GM23248 (cell line): ENCODE measurements around the gene GTF3A. TPM values are rescaled to one million over a fixed set of nuclear protein-coding genes. Genes with fewer than 3 reads are reported as not detected.

Experiments
- DNase-seq: peaks from one replicate; pipeline ENCODE4 v3.0.0-alpha.2; 2015
- H2AFZ ChIP-seq: fragments of 200-600 bp; sonication (generic); 2 replicates; pipeline ENCODE4 v1.6.1; 2016; ENCODE audit warnings: antibody characterized with exemption
- H3F3A ChIP-seq: fragments of 200-600 bp; sonication (generic); 2 replicates; pipeline ENCODE4 v1.6.1; 2016; ENCODE audit warnings: mild to moderate bottlenecking, antibody characterized with exemption, mixed run types; ENCODE audit not compliant: insufficient read depth
- H3K27ac ChIP-seq: fragments of 200-600 bp; sonication (generic); 2 replicates; pipeline ENCODE4 v1.5.1; 2016; ENCODE audit warnings: mild to moderate bottlenecking
- H3K27me3 ChIP-seq: fragments of 200-600 bp; sonication (generic); replicated peaks from 2 replicates; pipeline ENCODE4 v1.6.1; 2016; ENCODE audit warnings: mild to moderate bottlenecking; ENCODE audit not compliant: insufficient read depth
- H3K36me3 ChIP-seq: fragments of 200-600 bp; sonication (generic); 2 replicates; pipeline ENCODE4 v1.6.1; 2016; ENCODE audit warnings: low read depth, mild to moderate bottlenecking
- H3K4me1 ChIP-seq: fragments of 200-600 bp; sonication (generic); 2 replicates; pipeline ENCODE4 v1.6.1; 2016; ENCODE audit warnings: mild to moderate bottlenecking; ENCODE audit not compliant: insufficient read depth
- H3K4me2 ChIP-seq: fragments of 200-600 bp; sonication (generic); one replicate; pipeline ENCODE4 v1.6.1; 2016; ENCODE audit warnings: mild to moderate bottlenecking; ENCODE audit not compliant: unreplicated experiment
- H3K4me3 ChIP-seq: fragments of 200-600 bp; sonication (generic); 2 replicates; pipeline ENCODE4 v1.5.1; 2016; ENCODE audit warnings: mild to moderate bottlenecking
- H3K79me2 ChIP-seq: fragments of 200-600 bp; sonication (generic); 2 replicates; pipeline ENCODE4 v1.6.1; 2016; ENCODE audit warnings: mild to moderate bottlenecking; ENCODE audit not compliant: insufficient read depth
- H3K9ac ChIP-seq: fragments of 200-600 bp; sonication (generic); 2 replicates; pipeline ENCODE4 v1.6.1; 2016; ENCODE audit warnings: mild to moderate bottlenecking
- H3K9me2 ChIP-seq: fragments of 200-600 bp; sonication (generic); 2 replicates; pipeline ENCODE4 v1.6.1; 2016; ENCODE audit warnings: mixed run types, mild to moderate bottlenecking, moderate library complexity; ENCODE audit not compliant: insufficient read depth
- H3K9me3 ChIP-seq: fragments of 200-600 bp; sonication (generic); one replicate; pipeline ENCODE4 v1.6.1; 2017; ENCODE audit warnings: low read depth
- H4K20me1 ChIP-seq: fragments of 200-600 bp; sonication (generic); 2 replicates; pipeline ENCODE4 v1.6.0; 2016; ENCODE audit not compliant: insufficient read depth
- EZH2 ChIP-seq: fragments of 200-600 bp; sonication (generic); IDR thresholded peaks from 2 replicates; pipeline ENCODE4 v1.6.1; 2018; ENCODE audit warnings: antibody characterized with exemption, mild to moderate bottlenecking; ENCODE audit not compliant: insufficient read depth, poor library complexity, severe bottlenecking
- EZH2phosphoT487 ChIP-seq: fragments of 200-600 bp; sonication (generic); IDR thresholded peaks from 2 replicates; pipeline ENCODE4 v1.6.1; 2018; ENCODE audit warnings: antibody characterized with exemption, moderate library complexity, mild to moderate bottlenecking, low read depth; ENCODE audit not compliant: insufficient read depth
- WGBS, 2 experiments: methylation state at CpG; one replicate each; pipeline ENCODE4 v1.1.6; 2015 to 2017; ENCODE audit warnings: low lambda C conversion rate in 2 of 2, low coverage in 1 of 2; ENCODE audit errors: missing lambda C conversion rate in 2 of 2; 5-methylcytosine and 5-hydroxymethylcytosine counted together
- in situ Hi-C: fragments of 300-500 bp; cut with MboI; formaldehyde crosslinking; loops from 2 replicates; pipeline ENCODE4 v1.15.0; 2020
- polyA plus RNA-seq: library from polyadenylated mRNA; unstranded; fragments of >200 nt; fragmentation: Nextera tagmentation; extraction: Ambion mirVana; gene quantifications from 2 replicates; pipeline ENCODE4 v1.2.1, GENCODE V29; 2016
- total RNA-seq: library from RNA; depleted of rRNA; stranded (reverse); fragments of >200 nt; shearing (Covaris generic); gene quantifications from 2 replicates; pipeline ENCODE4 v1.2.3, GENCODE V29; 2014

The GTF3A gene
- total and polyA plus RNA-seq, 2 experiments from 2014 or later = 86.2 to 163 TPM

DNA sequence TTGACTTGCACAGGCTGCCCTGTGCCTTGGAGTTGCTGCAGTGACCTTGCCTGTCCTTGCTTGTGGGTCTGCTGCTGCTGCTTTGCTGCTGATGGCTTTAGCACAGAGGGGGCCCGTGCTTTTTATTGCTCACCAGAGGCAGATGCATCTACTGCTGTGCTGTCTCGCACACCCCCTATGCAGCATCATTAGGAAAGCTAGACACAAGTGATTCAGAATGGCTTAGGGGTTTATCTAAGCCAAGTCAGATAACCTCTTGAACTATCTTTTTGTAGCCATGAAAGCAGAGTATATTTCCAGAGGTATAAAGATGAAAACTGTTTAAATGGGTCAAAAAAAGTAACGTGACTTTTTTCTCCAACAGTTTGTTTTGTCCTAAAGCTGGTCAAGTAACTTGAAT is 7.8 kb downstream of the GTF3A start:
- Histone ChIP-seq H3F3A (peaks cover 26% of the 10 kb centered on the region; the same call in 1 of the 2 replicates), H3K79me2 (peaks cover 14% of the 10 kb centered on the region), H3K4me3 (no peak overlapping the region), H3K9me3 (no peaks in the 10 kb centered on the region), H4K20me1 (no peaks in the 10 kb centered on the region), H3K27ac (no peak overlapping the region), H3K36me3 (peaks cover 52% of the 10 kb centered on the region), H3K4me1 (peaks cover 6% of the 10 kb centered on the region; the same call in 1 of the 2 replicates), H3K4me2 (no peak overlapping the region), H3K9ac (no peak overlapping the region), H3K9me2 (no peaks in the 10 kb centered on the region), H2AFZ (no peak overlapping the region), H3K27me3 (no peaks in the 10 kb centered on the region)
- 94 to 97% methylated on average over 3 of the region's 3 CpGs for WGBS, 2 experiments
- in situ Hi-C loops = no loop called here
- TF ChIP-seq EZH2 (no peak), EZH2phosphoT487 (no peak)
- no peak for DNase-seq

DNA sequence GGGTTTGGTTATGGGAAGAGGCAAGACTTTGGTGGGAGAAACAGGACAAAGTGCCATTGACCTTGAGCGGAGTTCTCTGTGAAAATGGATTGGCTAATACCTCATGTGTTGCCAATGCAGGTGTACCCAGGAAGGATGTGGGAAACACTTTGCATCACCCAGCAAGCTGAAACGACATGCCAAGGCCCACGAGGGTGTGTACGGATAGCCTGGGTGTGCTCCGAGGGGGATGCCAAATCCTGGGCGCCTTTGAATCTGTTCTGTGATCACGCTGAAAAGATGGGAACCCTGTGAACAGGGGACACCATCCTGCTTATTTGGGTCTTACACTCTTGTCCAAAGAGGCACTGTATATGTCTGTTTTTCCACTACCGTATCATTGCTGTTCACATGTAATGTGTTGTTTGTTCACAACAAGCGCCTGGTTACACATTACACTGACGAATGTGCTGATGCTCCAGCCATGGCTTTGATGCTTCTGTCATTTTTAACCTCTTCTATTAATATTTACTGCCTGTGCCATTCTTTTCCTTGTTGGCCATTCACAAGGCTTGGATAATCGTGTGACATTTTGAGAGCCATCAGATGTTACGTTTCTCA is 8.3 kb downstream of the GTF3A start:
- no peak for TF ChIP-seq EZH2phosphoT487
- TF ChIP-seq EZH2 = no peak
- no peaks in the 10 kb centered on the region for H3K9me3 ChIP-seq
- no peak for DNase-seq
- H4K20me1 ChIP-seq = no peaks in the 10 kb centered on the region
- no peak overlapping the region for H2AFZ ChIP-seq
- no peaks in the 10 kb centered on the region for H3K27me3 ChIP-seq
- 89 to 90% methylated on average over 12 of the region's 12 CpGs for WGBS, 2 experiments
- no peak overlapping the region for H3K27ac ChIP-seq
- H3K4me2 ChIP-seq = no peak overlapping the region
- peaks cover 48% of the 10 kb centered on the region for H3K36me3 ChIP-seq
- H3K4me3 ChIP-seq = no peak overlapping the region
- H3K79me2 ChIP-seq = peaks cover 8% of the 10 kb centered on the region
- H3K4me1 ChIP-seq = 0 out of 2 replicates have a peak, but pooled peaks cover under 1% of the 10 kb centered on the region
- H3F3A ChIP-seq = peaks cover 26% of the 10 kb centered on the region; the same call in 1 of the 2 replicates
- in situ Hi-C loops = no loop called here
- H3K9me2 ChIP-seq = no peaks in the 10 kb centered on the region
- no peak overlapping the region for H3K9ac ChIP-seq

DNA sequence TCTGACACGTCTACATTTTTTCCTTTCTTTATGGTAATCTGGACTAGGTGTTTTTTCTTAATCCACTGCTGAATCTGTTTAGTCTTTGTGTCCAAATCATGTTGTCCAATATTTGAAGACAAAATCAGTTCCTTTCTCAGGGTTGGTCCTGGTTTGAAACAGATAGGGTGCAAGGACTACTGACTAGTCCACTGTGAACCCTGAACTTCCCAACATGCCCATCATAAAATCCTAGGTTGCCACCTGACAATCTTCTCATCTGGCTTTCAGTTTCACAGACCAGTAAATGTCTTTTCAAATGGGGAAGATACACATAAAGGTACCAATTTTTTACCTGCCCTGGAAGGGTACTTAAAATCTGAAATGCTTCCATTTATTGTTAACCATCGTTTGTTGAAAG is 12.7 kb downstream of the GTF3A start:
- no peaks in the 10 kb centered on the region for H3K9me3 ChIP-seq
- 98 to 100% methylated on average over 2 of the region's 2 CpGs for WGBS, 2 experiments
- no peaks in the 10 kb centered on the region for H4K20me1 ChIP-seq
- no peaks in the 10 kb centered on the region for H3K4me1 ChIP-seq
- H3K79me2 ChIP-seq = no peaks in the 10 kb centered on the region
- DNase-seq = no peak
- no peak overlapping the region for H2AFZ ChIP-seq
- no peak overlapping the region for H3K4me2 ChIP-seq
- H3K9me2 ChIP-seq = no peaks in the 10 kb centered on the region
- no peak overlapping the region for H3K4me3 ChIP-seq
- no peak overlapping the region for H3K27ac ChIP-seq
- H3K9ac ChIP-seq = no peak overlapping the region
- H3F3A ChIP-seq = peaks cover 16% of the 10 kb centered on the region; the same call in 1 of the 2 replicates
- H3K27me3 ChIP-seq = no peaks in the 10 kb centered on the region
- TF ChIP-seq EZH2 = no peak
- no peak for TF ChIP-seq EZH2phosphoT487
- H3K36me3 ChIP-seq = peaks cover 31% of the 10 kb centered on the region
- in situ Hi-C loops = no loop called here

DNA sequence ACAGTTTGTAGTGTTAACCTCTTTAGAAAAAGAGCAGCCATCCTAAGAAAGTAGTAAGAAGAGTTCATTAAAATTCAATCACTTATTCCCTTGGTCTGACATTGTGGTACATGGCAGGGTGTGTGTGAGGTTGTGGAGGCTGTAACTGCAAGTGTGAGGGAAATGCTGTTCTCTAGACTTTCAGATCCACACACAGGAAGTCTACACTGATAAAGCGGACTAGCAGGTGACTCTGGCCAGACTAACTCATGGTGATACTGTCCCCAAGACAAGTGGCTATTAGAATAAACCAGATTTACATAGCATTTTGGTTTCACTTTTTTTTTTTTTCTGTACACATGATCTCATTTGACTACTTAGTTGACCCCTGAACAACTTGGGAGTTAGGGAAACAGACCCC is 16.0 kb downstream of the GTF3A start:
- Histone ChIP-seq H3K4me1 (no peaks in the 10 kb centered on the region), H3K79me2 (peaks cover 16% of the 10 kb centered on the region), H4K20me1 (no peaks in the 10 kb centered on the region), H3F3A (peaks cover 9% of the 10 kb centered on the region; the same call in 1 of the 2 replicates), H3K27me3 (no peaks in the 10 kb centered on the region), H2AFZ (no peak overlapping the region), H3K9ac (no peak overlapping the region), H3K9me3 (no peaks in the 10 kb centered on the region), H3K36me3 (peaks cover 15% of the 10 kb centered on the region), H3K9me2 (no peaks in the 10 kb centered on the region), H3K4me3 (no peak overlapping the region), H3K27ac (no peak overlapping the region), H3K4me2 (no peak overlapping the region)
- in situ Hi-C loops = no loop called here
- 93 to 100% methylated on average over 1 of the region's 1 CpG for whole genome bisulfite sequencing, 2 experiments
- no peak for TF ChIP-seq EZH2
- no peak for TF ChIP-seq EZH2phosphoT487
- no peak for DNase-seq
